ENCODE measurements around the gene RAD51D. TPM values are rescaled to one million over a fixed set of nuclear protein-coding genes. Genes with fewer than 3 reads are reported as not detected.
A peak's percentile ranks its signal among the peaks of the same experiment; 100 is the strongest.

RAD51D gene
- total and polyA plus RNA-seq, 8 donors = 13.6 to 20.8 (median 16.4) TPM

GRCh38 chr17:35103271-35103670 is 16.4 kb downstream of the RAD51D start:
- DNase-seq = no peak
- Histone ChIP-seq H3K27ac (no peak overlapping the region), H3K9me3 (peaks cover 0 to 1% of the 10 kb centered on the region in 2 donors), H3K4me1 (peaks cover 0 to 6% of the 10 kb centered on the region in 2 donors), H3K4me3 (no peak overlapping the region), H3K36me3 (peaks cover 0 to 72% of the 10 kb centered on the region in 2 donors), H3K27me3 (no peaks in the 10 kb centered on the region)
- no peak for ATAC-seq
- intact Hi-C loops (cut with DNase I) = loop anchor here in 1 of 2 donors (10.0 kb wide), 1 partner anchor 558 kb away; no protein-coding TSS in a partner anchor
- TF ChIP-seq, protein P1, sequence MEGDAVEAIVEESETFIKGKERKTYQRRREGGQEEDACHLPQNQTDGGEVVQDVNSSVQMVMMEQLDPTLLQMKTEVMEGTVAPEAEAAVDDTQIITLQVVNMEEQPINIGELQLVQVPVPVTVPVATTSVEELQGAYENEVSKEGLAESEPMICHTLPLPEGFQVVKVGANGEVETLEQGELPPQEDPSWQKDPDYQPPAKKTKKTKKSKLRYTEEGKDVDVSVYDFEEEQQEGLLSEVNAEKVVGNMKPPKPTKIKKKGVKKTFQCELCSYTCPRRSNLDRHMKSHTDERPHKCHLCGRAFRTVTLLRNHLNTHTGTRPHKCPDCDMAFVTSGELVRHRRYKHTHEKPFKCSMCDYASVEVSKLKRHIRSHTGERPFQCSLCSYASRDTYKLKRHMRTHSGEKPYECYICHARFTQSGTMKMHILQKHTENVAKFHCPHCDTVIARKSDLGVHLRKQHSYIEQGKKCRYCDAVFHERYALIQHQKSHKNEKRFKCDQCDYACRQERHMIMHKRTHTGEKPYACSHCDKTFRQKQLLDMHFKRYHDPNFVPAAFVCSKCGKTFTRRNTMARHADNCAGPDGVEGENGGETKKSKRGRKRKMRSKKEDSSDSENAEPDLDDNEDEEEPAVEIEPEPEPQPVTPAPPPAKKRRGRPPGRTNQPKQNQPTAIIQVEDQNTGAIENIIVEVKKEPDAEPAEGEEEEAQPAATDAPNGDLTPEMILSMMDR (IDR thresholded peaks at IDR 0.05) = no peak

DNA sequence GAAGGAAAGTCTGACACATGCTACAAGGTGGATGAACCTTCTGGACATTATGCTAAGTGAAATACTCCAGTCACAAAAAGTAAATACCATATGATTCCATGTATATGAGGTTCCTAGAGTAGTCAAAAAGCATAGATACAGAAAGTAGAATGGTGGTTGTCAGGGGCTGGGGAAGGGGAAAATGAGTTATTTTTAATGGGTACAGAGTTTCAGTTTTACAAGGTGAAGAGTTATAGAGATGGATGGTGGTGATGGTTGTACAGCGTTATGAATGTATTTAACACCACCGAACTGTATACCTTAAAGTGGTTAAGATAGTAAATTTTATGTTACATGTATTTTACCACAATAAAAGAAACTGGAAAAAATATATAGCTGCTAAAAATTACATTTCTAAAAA is 17.9 kb downstream of the RAD51D start:
- TF ChIP-seq, protein P1 (IDR thresholded peaks at IDR 0.05) = no peak
- Histone ChIP-seq H3K27me3 (no peaks in the 10 kb centered on the region), H3K27ac (peak overlapping the region in 1 of 2 donors; percentile 62), H3K4me1 (peaks cover 0 to 6% of the 10 kb centered on the region in 2 donors), H3K36me3 (peaks cover 0 to 67% of the 10 kb centered on the region in 2 donors), H3K4me3 (no peak overlapping the region), H3K9me3 (peaks cover 0 to 1% of the 10 kb centered on the region in 2 donors)
- ATAC-seq (no peak), DNase-seq (no peak)
- intact Hi-C loops (cut with DNase I) = loop anchor here in 1 of 2 donors (10.0 kb wide), 1 partner anchor 557 kb away; no protein-coding TSS in a partner anchor

GRCh38 chr17:35101036-35101435 is 18.6 kb downstream of the RAD51D start:
- no peak for DNase-seq
- Histone ChIP-seq H3K9me3 (no peaks in the 10 kb centered on the region), H3K27me3 (no peaks in the 10 kb centered on the region), H3K36me3 (peaks cover 0 to 60% of the 10 kb centered on the region in 2 donors), H3K4me1 (peaks cover 0 to 6% of the 10 kb centered on the region in 2 donors), H3K4me3 (no peak overlapping the region), H3K27ac (peak overlapping the region in 1 of 2 donors; percentile 62)
- TF ChIP-seq, protein P1 (IDR thresholded peaks at IDR 0.05) = no peak
- intact Hi-C loops (cut with DNase I) = loop anchor here in 1 of 2 donors (10.0 kb wide), 1 partner anchor 556 kb away; no protein-coding TSS in a partner anchor
- no peak for ATAC-seq

- peaks cover 0 to 6% of the 10 kb centered on the region in 2 donors for H3K4me1 ChIP-seq
- H3K36me3 ChIP-seq = peaks cover 0 to 54% of the 10 kb centered on the region in 2 donors
- no peaks in the 10 kb centered on the region for H3K27me3 ChIP-seq
- H3K4me3 ChIP-seq = no peak overlapping the region
- no peak for ATAC-seq
- intact Hi-C loops (cut with DNase I) = loop anchor here in 1 of 2 donors (10.0 kb wide), 1 partner anchor 555 kb away; no protein-coding TSS in a partner anchor
- TF ChIP-seq, protein P1 (IDR thresholded peaks at IDR 0.05) = no peak
- no peaks in the 10 kb centered on the region for H3K9me3 ChIP-seq
- DNase-seq = no peak
- peak overlapping the region in 1 of 2 donors; percentile 62 for H3K27ac ChIP-seq
These were observed 19.8 kb downstream of the RAD51D start for GRCh38 chr17:35099908-35100307.

DNA sequence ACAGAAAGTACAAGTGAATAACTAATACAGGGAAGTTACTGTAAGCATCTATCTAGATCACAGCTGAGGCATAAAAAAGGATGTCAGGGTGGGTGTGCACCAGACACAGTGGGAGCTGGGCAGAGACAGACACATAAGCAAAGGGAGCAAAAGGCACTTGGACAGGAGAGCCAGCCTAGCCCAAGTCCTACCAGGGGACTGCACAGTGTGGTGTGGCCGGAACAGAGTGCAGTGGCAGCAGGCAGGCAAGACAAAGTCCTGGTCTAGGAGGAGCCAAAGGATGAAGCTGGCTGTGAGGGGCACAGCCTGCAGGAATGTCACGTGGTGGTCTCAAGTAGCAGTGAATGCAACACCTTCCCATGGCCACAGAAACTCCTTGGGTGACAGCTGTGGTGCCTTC is 21.9 kb downstream of the RAD51D start:
- Histone ChIP-seq H3K36me3 (peaks cover 0 to 39% of the 10 kb centered on the region in 2 donors), H3K4me1 (peaks cover 0 to 6% of the 10 kb centered on the region in 2 donors), H3K4me3 (no peak overlapping the region), H3K27me3 (no peaks in the 10 kb centered on the region), H3K27ac (no peak overlapping the region), H3K9me3 (no peaks in the 10 kb centered on the region)
- DNase-seq = no peak
- no peak for ATAC-seq
- intact Hi-C loops (cut with DNase I) = no loop called here
- TF ChIP-seq, protein P1 (IDR thresholded peaks at IDR 0.05) = no peak
